Trophoblast cell (in vitro differentiated cells and primary cell): ENCODE results near the gene RAB33B.

Experiments
- DNase-seq, 2 donors: peaks; one replicate each; pipeline ENCODE4 v3.0.0-alpha.2; 2016
- H2AFZ ChIP-seq: 2 replicates; pipeline ENCODE4 v1.6.1; 2013; ENCODE audit warnings: low read length, moderate library complexity, mild to moderate bottlenecking; ENCODE audit not compliant: insufficient read depth, poor library complexity
- H2AK5ac ChIP-seq: 2 replicates; pipeline ENCODE4 v1.6.1; 2013; ENCODE audit warnings: mild to moderate bottlenecking, low read length
- H2BK120ac ChIP-seq: 2 replicates; pipeline ENCODE4 v1.6.1; 2013; ENCODE audit warnings: low read length, mild to moderate bottlenecking, moderate library complexity; ENCODE audit not compliant: insufficient read depth, poor library complexity
- H2BK12ac ChIP-seq: 2 replicates; pipeline ENCODE4 v1.6.1; 2013; ENCODE audit warnings: mild to moderate bottlenecking, low read length, moderate library complexity
- H2BK5ac ChIP-seq: 2 replicates; pipeline ENCODE4 v1.6.1; 2013; ENCODE audit warnings: low read length, low read depth, moderate library complexity, mild to moderate bottlenecking; ENCODE audit not compliant: poor library complexity
- H3K14ac ChIP-seq: 2 replicates; pipeline ENCODE4 v1.6.1; 2013; ENCODE audit warnings: mild to moderate bottlenecking, low read length
- H3K18ac ChIP-seq: 2 replicates; pipeline ENCODE4 v1.6.1; 2013; ENCODE audit warnings: mild to moderate bottlenecking, low read length
- H3K23ac ChIP-seq: 2 replicates; pipeline ENCODE4 v1.6.1; 2013; ENCODE audit warnings: low read length
- H3K27ac ChIP-seq: 2 replicates; pipeline ENCODE4 v1.5.1; 2013; ENCODE audit warnings: low read depth, mild to moderate bottlenecking, inconsistent platforms, low read length, moderate library complexity
- H3K27me3 ChIP-seq: 2 replicates; pipeline ENCODE4 v1.6.1; 2013; ENCODE audit warnings: inconsistent platforms, mild to moderate bottlenecking, low read length, moderate library complexity; ENCODE audit not compliant: insufficient read depth
- H3K36me3 ChIP-seq, 2 experiments: 1 replicate in 1 of 2; 2 replicates in 1 of 2; pipeline ENCODE4 v1.6.1; 2013; ENCODE audit warnings: low read length in 2 of 2, mild to moderate bottlenecking in 2 of 2, moderate library complexity in 1 of 2; ENCODE audit not compliant: insufficient read depth in 2 of 2, control insufficient read depth in 1 of 2
- H3K4ac ChIP-seq: 2 replicates; pipeline ENCODE4 v1.6.1; 2013; ENCODE audit warnings: low read depth, mild to moderate bottlenecking, low read length, moderate library complexity
- H3K4me1 ChIP-seq, 2 experiments: 1 replicate in 1 of 2; 2 replicates in 1 of 2; pipeline ENCODE4 v1.6.1; 2013; ENCODE audit warnings: low read length in 2 of 2, mild to moderate bottlenecking in 2 of 2, moderate library complexity in 1 of 2; ENCODE audit not compliant: insufficient read depth in 2 of 2, control insufficient read depth in 1 of 2
- H3K4me2 ChIP-seq: 2 replicates; pipeline ENCODE4 v1.6.1; 2013; ENCODE audit warnings: inconsistent platforms, mild to moderate bottlenecking, low read length, moderate library complexity
- H3K4me3 ChIP-seq: 2 replicates; pipeline ENCODE4 v1.5.1; 2013; ENCODE audit warnings: mild to moderate bottlenecking, low read depth, low read length, inconsistent platforms
- H3K79me1 ChIP-seq: one replicate; pipeline ENCODE4 v1.6.1; 2013; ENCODE audit warnings: low read length
- H3K79me2 ChIP-seq: 2 replicates; pipeline ENCODE4 v1.6.1; 2013; ENCODE audit warnings: low read length, mild to moderate bottlenecking; ENCODE audit not compliant: control insufficient read depth, insufficient read depth, poor library complexity
- H3K9ac ChIP-seq: 2 replicates; pipeline ENCODE4 v1.6.1; 2013; ENCODE audit warnings: mild to moderate bottlenecking, low read length
- H3K9me3 ChIP-seq: 2 replicates; pipeline ENCODE4 v1.6.1; 2013; ENCODE audit warnings: low read depth, mild to moderate bottlenecking, control low read depth, inconsistent platforms, low read length; ENCODE audit not compliant: insufficient read depth
- H4K12ac ChIP-seq: 2 replicates; pipeline ENCODE4 v1.6.1; 2013; ENCODE audit warnings: low read depth, mild to moderate bottlenecking, low read length, moderate library complexity
- H4K8ac ChIP-seq: 2 replicates; pipeline ENCODE4 v1.6.1; 2013; ENCODE audit warnings: low read depth, mild to moderate bottlenecking, low read length, moderate library complexity
- H4K91ac ChIP-seq: one replicate; pipeline ENCODE4 v1.6.1; 2013; ENCODE audit warnings: low read depth, mild to moderate bottlenecking, low read length, moderate library complexity
- WGBS: extraction: QIAGEN DNeasy Blood & Tissue Kit; methylation state at CpG from one replicate; pipeline ENCODE4 v1.1.7; 2013; ENCODE audit warnings: missing lambda C conversion rate; ENCODE audit not compliant: insufficient read length, insufficient coverage; ENCODE audit errors: extremely low coverage; 5-methylcytosine and 5-hydroxymethylcytosine counted together

Gene RAB33B

DNA sequence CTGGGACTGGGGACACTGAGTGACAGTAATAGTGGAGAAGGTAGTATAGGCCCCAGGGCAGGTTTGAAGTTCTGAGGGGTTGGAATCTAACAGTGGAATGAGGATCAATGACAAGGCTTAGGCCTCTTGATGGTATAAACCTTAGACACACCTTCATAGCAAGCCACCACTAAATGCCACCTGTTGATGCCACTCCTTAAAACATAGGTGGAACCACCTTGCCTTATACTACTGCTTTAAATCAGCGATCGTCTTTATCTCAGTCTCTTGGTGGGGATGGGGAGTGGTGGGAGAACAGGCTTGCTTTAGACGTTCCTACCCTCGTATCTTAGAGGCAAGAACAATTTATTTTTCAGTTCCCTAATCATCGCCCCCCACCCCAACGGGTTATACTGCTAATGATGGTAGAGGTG is 1.2 kb downstream of the RAB33B start:
- no peak overlapping the region for H4K8ac ChIP-seq
- peak overlapping the region; percentile 43 for H3K4ac ChIP-seq
- no peak overlapping the region for H2BK5ac ChIP-seq
- H2BK120ac ChIP-seq, result no peak overlapping the region
- peaks cover 9 to 11% of the 10 kb centered on the region in 2 experiments for H3K4me1 ChIP-seq
- no peaks in the 10 kb centered on the region for H3K27me3 ChIP-seq
- H3K9me3 ChIP-seq, result peaks cover 1% of the 10 kb centered on the region
- no peak overlapping the region for H2AFZ ChIP-seq
- no CpG with 5 or more reads among the region's 6 CpGs for WGBS
- no peak overlapping the region for H4K91ac ChIP-seq
- no peak overlapping the region for H4K12ac ChIP-seq
- no peak overlapping the region for H3K18ac ChIP-seq
- H3K4me2 ChIP-seq, result peak overlapping the region; percentile 82
- H3K27ac ChIP-seq, result no peak overlapping the region
- H2BK12ac ChIP-seq, result no peak overlapping the region
- no peak for DNase-seq
- H3K9ac ChIP-seq, result no peak overlapping the region
- no peak overlapping the region for H3K14ac ChIP-seq
- H3K23ac ChIP-seq, result peak overlapping the region; percentile 61
- H3K36me3 ChIP-seq, result no peaks in the 10 kb centered on the region
- no peak overlapping the region for H2AK5ac ChIP-seq
- peaks cover 11% of the 10 kb centered on the region for H3K79me1 ChIP-seq
- H3K4me3 ChIP-seq, result no peak overlapping the region
- H3K79me2 ChIP-seq, result peaks cover 14% of the 10 kb centered on the region

DNA sequence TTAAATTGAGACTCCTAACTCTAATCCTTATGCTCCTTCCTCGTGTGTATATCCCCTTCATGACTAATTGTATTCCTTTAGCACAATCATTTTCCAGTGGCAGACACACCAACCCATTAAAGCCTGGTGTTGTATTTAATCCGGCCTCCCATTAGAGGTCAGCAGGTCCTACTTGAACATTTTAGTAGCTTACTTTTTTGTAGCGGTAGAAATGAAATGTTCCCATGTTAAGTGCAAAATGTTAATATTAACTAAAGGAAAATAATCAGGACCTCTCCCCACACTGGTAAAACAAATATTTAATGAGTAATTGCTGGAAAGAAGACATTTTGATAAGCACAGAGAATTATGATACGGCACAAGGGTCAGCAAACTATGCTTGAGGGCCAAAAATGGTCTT is 3.4 kb downstream of the RAB33B start:
- Histone ChIP-seq H2BK120ac (no peak overlapping the region), H3K14ac (no peak overlapping the region), H2AK5ac (no peak overlapping the region), H3K79me1 (peaks cover 11% of the 10 kb centered on the region), H3K36me3 (no peaks in the 10 kb centered on the region), H3K27me3 (no peaks in the 10 kb centered on the region), H3K4me2 (no peak overlapping the region), H3K18ac (no peak overlapping the region), H3K23ac (no peak overlapping the region), H4K8ac (no peak overlapping the region), H2BK5ac (no peak overlapping the region), H3K27ac (no peak overlapping the region), H3K4ac (no peak overlapping the region), H2AFZ (no peak overlapping the region), H4K91ac (no peak overlapping the region), H4K12ac (no peak overlapping the region), H3K9ac (no peak overlapping the region), H3K9me3 (peaks cover 1% of the 10 kb centered on the region), H3K4me1 (peaks cover 9 to 11% of the 10 kb centered on the region in 2 experiments), H2BK12ac (no peak overlapping the region), H3K4me3 (no peak overlapping the region), H3K79me2 (peaks cover 14% of the 10 kb centered on the region)
- WGBS, result no CpG with 5 or more reads among the region's 4 CpGs
- no peak for DNase-seq

- H3K23ac ChIP-seq, result no peak overlapping the region
- H2BK120ac ChIP-seq, result no peak overlapping the region
- no peak for DNase-seq
- peaks cover 11% of the 10 kb centered on the region for H3K79me2 ChIP-seq
- no peak overlapping the region for H3K4ac ChIP-seq
- H3K9ac ChIP-seq, result no peak overlapping the region
- no peak overlapping the region for H2AK5ac ChIP-seq
- no peak overlapping the region for H3K4me3 ChIP-seq
- H3K27me3 ChIP-seq, result no peaks in the 10 kb centered on the region
- H3K14ac ChIP-seq, result no peak overlapping the region
- no peak overlapping the region for H4K8ac ChIP-seq
- H3K4me2 ChIP-seq, result no peak overlapping the region
- H2AFZ ChIP-seq, result no peak overlapping the region
- H3K27ac ChIP-seq, result no peak overlapping the region
- H4K91ac ChIP-seq, result no peak overlapping the region
- H4K12ac ChIP-seq, result no peak overlapping the region
- peaks cover 7% of the 10 kb centered on the region for H3K79me1 ChIP-seq
- no peaks in the 10 kb centered on the region for H3K9me3 ChIP-seq
- H3K18ac ChIP-seq, result no peak overlapping the region
- H3K4me1 ChIP-seq, result peaks cover 9 to 11% of the 10 kb centered on the region in 2 experiments
- no peak overlapping the region for H2BK5ac ChIP-seq
- H3K36me3 ChIP-seq, result no peaks in the 10 kb centered on the region
- H2BK12ac ChIP-seq, result no peak overlapping the region
- WGBS, result no CpG with 5 or more reads among the region's 1 CpG
Measured at GRCh38 chr4:139458543-139458942, 4.6 kb downstream of the RAB33B start.

DNA sequence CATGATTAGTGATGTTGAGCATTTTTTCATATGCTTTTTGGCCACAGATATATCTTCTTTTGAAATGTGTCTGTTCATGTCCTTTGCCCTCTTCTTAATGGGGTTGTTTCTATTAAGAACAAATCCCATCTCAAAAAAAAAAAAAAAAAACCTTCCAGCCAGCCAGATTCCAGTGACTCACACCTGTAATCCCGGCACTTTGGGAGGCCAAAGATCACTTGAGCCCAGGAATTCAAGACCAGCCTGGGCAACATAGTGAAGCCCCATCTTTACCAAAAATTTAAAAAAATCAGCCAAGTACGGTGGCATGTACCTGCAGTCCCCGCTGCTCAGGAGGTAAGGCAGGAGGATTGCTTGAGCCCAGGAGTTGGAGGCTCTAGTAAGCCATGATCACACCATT is 5.1 kb downstream of the RAB33B start:
- Histone ChIP-seq H2BK5ac (no peak overlapping the region), H3K4me1 (peaks cover 9 to 11% of the 10 kb centered on the region in 2 experiments), H3K27me3 (no peaks in the 10 kb centered on the region), H3K4ac (no peak overlapping the region), H3K9ac (no peak overlapping the region), H3K36me3 (no peaks in the 10 kb centered on the region), H3K23ac (no peak overlapping the region), H3K79me1 (peaks cover 4% of the 10 kb centered on the region), H2AFZ (no peak overlapping the region), H2BK120ac (no peak overlapping the region), H2AK5ac (no peak overlapping the region), H3K4me3 (no peak overlapping the region), H3K14ac (no peak overlapping the region), H4K91ac (no peak overlapping the region), H2BK12ac (no peak overlapping the region), H3K18ac (no peak overlapping the region), H3K79me2 (peaks cover 9% of the 10 kb centered on the region), H3K9me3 (no peaks in the 10 kb centered on the region), H4K8ac (no peak overlapping the region), H3K4me2 (no peak overlapping the region), H3K27ac (no peak overlapping the region), H4K12ac (no peak overlapping the region)
- DNase-seq, result peak in 1 of 2 donors; percentile 8
- whole genome bisulfite sequencing, result no CpG with 5 or more reads among the region's 3 CpGs
